ENCODE measurements around the gene CXCL13. TPM values are rescaled to one million over a fixed set of nuclear protein-coding genes. Genes with fewer than 3 reads are reported as not detected.
"Not testable (repeated sequence)": the region's sequence is repeated elsewhere in the genome, so short reads cannot be mapped to it uniquely, and the experiment has no call there.

CXCL13 gene
- total RNA-seq, 1 experiment from 2014 or later: not detected

- no peaks in the 10 kb centered on the region for H3K36me3 Mint-ChIP-seq (ENCODE audit: insufficient read depth, unreplicated experiment)
- no peak overlapping the region for H3K4me3 Mint-ChIP-seq (ENCODE audit: low read depth, unreplicated experiment)
- peaks cover 10% of the 10 kb centered on the region for H3K4me1 Mint-ChIP-seq (ENCODE audit: low read depth, unreplicated experiment)
- peaks cover 5% of the 10 kb centered on the region for H3K9me3 Mint-ChIP-seq (ENCODE audit: low read depth, unreplicated experiment)
- DNase-seq: no peak
- no TSS peak for BruUV-seq (replicated peaks)
- H3K27me3 Mint-ChIP-seq (ENCODE audit: unreplicated experiment): peaks cover 17% of the 10 kb centered on the region
- no peak overlapping the region for H3K27ac Mint-ChIP-seq (ENCODE audit: unreplicated experiment)
- TF ChIP-seq, protein P1, sequence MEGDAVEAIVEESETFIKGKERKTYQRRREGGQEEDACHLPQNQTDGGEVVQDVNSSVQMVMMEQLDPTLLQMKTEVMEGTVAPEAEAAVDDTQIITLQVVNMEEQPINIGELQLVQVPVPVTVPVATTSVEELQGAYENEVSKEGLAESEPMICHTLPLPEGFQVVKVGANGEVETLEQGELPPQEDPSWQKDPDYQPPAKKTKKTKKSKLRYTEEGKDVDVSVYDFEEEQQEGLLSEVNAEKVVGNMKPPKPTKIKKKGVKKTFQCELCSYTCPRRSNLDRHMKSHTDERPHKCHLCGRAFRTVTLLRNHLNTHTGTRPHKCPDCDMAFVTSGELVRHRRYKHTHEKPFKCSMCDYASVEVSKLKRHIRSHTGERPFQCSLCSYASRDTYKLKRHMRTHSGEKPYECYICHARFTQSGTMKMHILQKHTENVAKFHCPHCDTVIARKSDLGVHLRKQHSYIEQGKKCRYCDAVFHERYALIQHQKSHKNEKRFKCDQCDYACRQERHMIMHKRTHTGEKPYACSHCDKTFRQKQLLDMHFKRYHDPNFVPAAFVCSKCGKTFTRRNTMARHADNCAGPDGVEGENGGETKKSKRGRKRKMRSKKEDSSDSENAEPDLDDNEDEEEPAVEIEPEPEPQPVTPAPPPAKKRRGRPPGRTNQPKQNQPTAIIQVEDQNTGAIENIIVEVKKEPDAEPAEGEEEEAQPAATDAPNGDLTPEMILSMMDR (IDR thresholded peaks at IDR 0.05; ENCODE audit: unreplicated experiment): no peak
- CTCF ChIA-PET: no interaction called here
- intact Hi-C loops (cut with micrococcal nuclease; ENCODE audit: unreplicated experiment): no loop called here
Observed at GRCh38 chr4:77566148-77566547, 39.5 kb upstream of the CXCL13 start.

GRCh38 chr4:77567549-77567948 lies 38.1 kb upstream of the CXCL13 start:
- no TSS peak for BruUV-seq (replicated peaks)
- Mint-ChIP-seq H3K27me3 (ENCODE audit: unreplicated experiment) (peaks cover 17% of the 10 kb centered on the region), H3K36me3 (ENCODE audit: insufficient read depth, unreplicated experiment) (no peaks in the 10 kb centered on the region), H3K27ac (ENCODE audit: unreplicated experiment) (no peak overlapping the region), H3K9me3 (ENCODE audit: low read depth, unreplicated experiment) (peaks cover 5% of the 10 kb centered on the region), H3K4me1 (ENCODE audit: low read depth, unreplicated experiment) (peaks cover 10% of the 10 kb centered on the region), H3K4me3 (ENCODE audit: low read depth, unreplicated experiment) (no peak overlapping the region)
- TF ChIP-seq, protein P1 (IDR thresholded peaks at IDR 0.05; ENCODE audit: unreplicated experiment): no peak
- CTCF ChIA-PET: no interaction called here
- DNase-seq: no peak
- intact Hi-C loops (cut with micrococcal nuclease; ENCODE audit: unreplicated experiment): no loop called here

DNA sequence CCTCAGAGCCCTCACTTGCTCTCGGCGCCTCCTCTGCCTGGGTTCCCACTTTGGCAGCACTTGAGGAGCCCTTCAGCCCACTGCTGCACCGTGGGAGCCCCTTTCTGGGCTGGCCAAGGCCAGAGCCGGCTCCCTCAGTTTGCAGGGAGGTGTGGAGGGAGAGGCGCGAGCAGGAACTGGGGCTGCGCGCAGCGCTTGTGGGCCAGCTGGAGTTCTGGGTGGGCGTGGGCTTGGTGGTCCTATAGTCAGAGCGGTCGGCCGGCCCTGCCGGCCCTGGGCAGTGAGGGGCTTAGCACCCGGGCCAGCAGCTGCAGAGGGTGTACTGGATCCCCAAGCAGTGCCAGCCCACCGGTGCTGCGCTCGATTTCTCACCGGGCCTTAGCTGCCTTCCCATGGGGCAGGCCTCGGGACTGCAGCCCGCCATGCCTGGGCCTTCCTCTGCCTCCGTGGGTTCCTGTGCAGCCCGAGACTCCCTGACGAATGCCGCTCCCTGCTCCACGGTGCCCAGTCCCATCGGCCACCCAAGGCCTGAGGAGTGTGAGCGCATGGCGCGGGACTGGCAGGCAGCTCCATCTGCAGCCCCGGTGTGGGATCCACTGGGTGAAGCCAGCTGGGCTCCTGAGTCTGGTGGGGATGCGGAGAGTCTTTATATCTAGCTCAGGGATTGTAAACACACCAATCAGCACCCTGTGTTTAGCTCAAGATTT lies 35.0 kb upstream of the CXCL13 start:
- BruUV-seq (replicated peaks); CTCF ChIA-PET; H3K27ac Mint-ChIP-seq (ENCODE audit: unreplicated experiment); intact Hi-C loops (cut with micrococcal nuclease; ENCODE audit: unreplicated experiment); H3K4me3 Mint-ChIP-seq (ENCODE audit: low read depth, unreplicated experiment); H3K4me1 Mint-ChIP-seq (ENCODE audit: low read depth, unreplicated experiment); H3K9me3 Mint-ChIP-seq (ENCODE audit: low read depth, unreplicated experiment); DNase-seq; H3K36me3 Mint-ChIP-seq (ENCODE audit: insufficient read depth, unreplicated experiment): not testable (repeated sequence)
- H3K27me3 Mint-ChIP-seq (ENCODE audit: unreplicated experiment): peaks cover 17% of the 10 kb centered on the region

GRCh38 chr4:77576351-77576750 lies 29.3 kb upstream of the CXCL13 start:
- no peak overlapping the region for H3K4me3 Mint-ChIP-seq (ENCODE audit: low read depth, unreplicated experiment)
- intact Hi-C loops (cut with micrococcal nuclease; ENCODE audit: unreplicated experiment): no loop called here
- CTCF ChIA-PET: interaction anchor here (0.9 kb wide), 1 partner anchor 38 kb away, joined by 3 read pairs; no protein-coding TSS in a partner anchor
- TF ChIP-seq, protein P1 (IDR thresholded peaks at IDR 0.05; ENCODE audit: unreplicated experiment): no peak
- BruUV-seq (replicated peaks): no TSS peak
- no peak for DNase-seq
- peaks cover 16% of the 10 kb centered on the region for H3K4me1 Mint-ChIP-seq (ENCODE audit: low read depth, unreplicated experiment)
- H3K27ac Mint-ChIP-seq (ENCODE audit: unreplicated experiment): no peak overlapping the region
- H3K36me3 Mint-ChIP-seq (ENCODE audit: insufficient read depth, unreplicated experiment): no peaks in the 10 kb centered on the region
- peaks cover 3% of the 10 kb centered on the region for H3K9me3 Mint-ChIP-seq (ENCODE audit: low read depth, unreplicated experiment)
- H3K27me3 Mint-ChIP-seq (ENCODE audit: unreplicated experiment): no peaks in the 10 kb centered on the region

DNA sequence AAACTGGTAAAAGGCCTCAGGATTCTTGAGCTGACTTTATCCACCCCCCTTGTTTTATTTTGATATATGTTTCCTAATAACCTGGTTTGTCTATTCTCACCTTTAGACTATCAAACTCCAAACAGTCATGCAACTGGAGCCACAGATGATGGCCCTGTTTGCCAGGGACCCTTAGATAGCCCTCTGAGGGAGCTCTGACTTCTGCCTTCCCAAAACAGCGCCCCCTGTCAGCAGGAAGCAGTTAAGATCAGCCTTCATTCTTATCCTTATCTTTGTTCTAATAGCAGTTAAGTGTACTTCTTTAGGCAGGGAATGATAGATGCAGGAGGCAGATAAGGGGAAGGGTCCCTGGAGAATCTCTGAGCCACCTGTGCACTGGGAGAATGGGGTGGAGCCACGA lies 27.5 kb upstream of the CXCL13 start:
- Mint-ChIP-seq H3K27me3 (ENCODE audit: unreplicated experiment) (no peaks in the 10 kb centered on the region), H3K27ac (ENCODE audit: unreplicated experiment) (no peak overlapping the region), H3K4me3 (ENCODE audit: low read depth, unreplicated experiment) (no peak overlapping the region), H3K9me3 (ENCODE audit: low read depth, unreplicated experiment) (no peaks in the 10 kb centered on the region), H3K36me3 (ENCODE audit: insufficient read depth, unreplicated experiment) (no peaks in the 10 kb centered on the region), H3K4me1 (ENCODE audit: low read depth, unreplicated experiment) (peaks cover 31% of the 10 kb centered on the region)
- DNase-seq: no peak
- CTCF ChIA-PET: no interaction called here
- TF ChIP-seq, protein P1 (IDR thresholded peaks at IDR 0.05; ENCODE audit: unreplicated experiment): no peak
- BruUV-seq (replicated peaks): no TSS peak
- intact Hi-C loops (cut with micrococcal nuclease; ENCODE audit: unreplicated experiment): no loop called here

Measured in Calu3 (cell line).